Endodermal cell (in vitro differentiated cells): ENCODE results near the gene VPS54. TPM values are rescaled to one million over a fixed set of nuclear protein-coding genes. Genes with fewer than 3 reads are reported as not detected.

Experiments
- DNase-seq: peaks from one replicate; pipeline ENCODE4 v3.0.0-alpha.2; 2017
- H3K27ac ChIP-seq: 2 replicates; pipeline ENCODE4 v1.5.1; 2013; ENCODE audit warnings: mild to moderate bottlenecking, low read depth, low read length, moderate library complexity
- H3K27me3 ChIP-seq: 2 replicates; pipeline ENCODE4 v1.6.1; 2013; ENCODE audit warnings: mild to moderate bottlenecking, low read length, moderate library complexity; ENCODE audit not compliant: insufficient read depth, control insufficient read depth, poor library complexity, severe bottlenecking
- H3K36me3 ChIP-seq: 2 replicates; pipeline ENCODE4 v1.7.0; 2013; ENCODE audit warnings: mild to moderate bottlenecking, low read length, moderate library complexity; ENCODE audit not compliant: control insufficient read depth, insufficient read depth
- H3K4me1 ChIP-seq: one replicate; pipeline ENCODE4 v1.7.0; 2013; ENCODE audit warnings: low read length; ENCODE audit not compliant: control insufficient read depth, insufficient read depth
- H3K4me3 ChIP-seq: 2 replicates; pipeline ENCODE4 v1.5.1; 2013; ENCODE audit warnings: mild to moderate bottlenecking, low read length, moderate library complexity
- H3K9ac ChIP-seq: 2 replicates; pipeline ENCODE4 v1.6.1; 2013; ENCODE audit warnings: mild to moderate bottlenecking, low read length, moderate library complexity; ENCODE audit not compliant: poor library complexity, severe bottlenecking; ENCODE audit errors: extremely low read depth
- H3K9me3 ChIP-seq: 2 replicates; pipeline ENCODE4 v1.6.1; 2013; ENCODE audit warnings: mild to moderate bottlenecking, low read length, moderate library complexity; ENCODE audit not compliant: control insufficient read depth
- H3K27ac Mint-ChIP-seq: 2 replicates; pipeline ENCODE4 v1.8.0; 2020; ENCODE audit warnings: mixed read lengths
- H3K27me3 Mint-ChIP-seq: 2 replicates; pipeline ENCODE4 v1.8.0; 2021; ENCODE audit warnings: mild to moderate bottlenecking, mixed read lengths; ENCODE audit not compliant: insufficient read depth
- H3K36me3 Mint-ChIP-seq: 2 replicates; pipeline ENCODE4 v1.8.0; 2020; ENCODE audit warnings: low read depth, mixed read lengths
- H3K4me1 Mint-ChIP-seq: 2 replicates; pipeline ENCODE4 v1.8.0; 2020; ENCODE audit warnings: mixed read lengths
- H3K4me3 Mint-ChIP-seq: 2 replicates; pipeline ENCODE4 v1.8.0; 2020; ENCODE audit warnings: mild to moderate bottlenecking, moderate library complexity, mixed read lengths
- H3K9me3 Mint-ChIP-seq: 2 replicates; pipeline ENCODE4 v1.8.0; 2020; ENCODE audit warnings: mild to moderate bottlenecking, mixed read lengths
- WGBS, 2 experiments: methylation state at CpG; one replicate each; pipeline versions ENCODE4 v1.1.5 to v1.1.7; 2013; ENCODE audit warnings: missing lambda C conversion rate in 2 of 2, mixed read lengths in 1 of 2; ENCODE audit not compliant: insufficient coverage in 1 of 2, insufficient read length in 1 of 2; 5-methylcytosine and 5-hydroxymethylcytosine counted together
- total RNA-seq, 2 donors: library from RNA; stranded (reverse); fragmentation: NEBNext Ultra II Directional in 1 of 2; extraction: Animal tissue kit (Norgen Biotek cat#: 25700) in 1 of 2; gene quantifications; 2 replicates in 1 of 2; 3 replicates in 1 of 2; pipeline ENCODE4 v1.2.1, GENCODE V29; 2021
- TF ChIP-seq, protein P1 (sequence below): fragments of 200-600 bp; sonication (generic); conservative IDR thresholded peaks from 2 replicates; pipeline ENCODE4 v1.5.0; 2021; ENCODE audit warnings: antibody characterized with exemption, mild to moderate bottlenecking

Gene VPS54
- total RNA-seq, 2 donors from 2014 or later, result 18.4 to 25.7 TPM

GRCh38 chr2:63903003-63903402, 116.2 kb downstream of the VPS54 start:
- H3K36me3 ChIP-seq, result peaks cover 67% of the 10 kb centered on the region
- H3K4me1 ChIP-seq, result no peaks in the 10 kb centered on the region

GRCh38 chr2:63902149-63902548, 117.1 kb downstream of the VPS54 start:
- Histone ChIP-seq H3K9me3 (peaks cover 40% of the 10 kb centered on the region), H3K27ac (no peak overlapping the region), H3K9ac (no peak overlapping the region), H3K4me3 (no peak overlapping the region), H3K4me1 (no peaks in the 10 kb centered on the region), H3K36me3 (peaks cover 68% of the 10 kb centered on the region), H3K27me3 (no peaks in the 10 kb centered on the region)
- peaks cover 72% of the 10 kb centered on the region for H3K36me3 Mint-ChIP-seq
- TF ChIP-seq, protein P1, sequence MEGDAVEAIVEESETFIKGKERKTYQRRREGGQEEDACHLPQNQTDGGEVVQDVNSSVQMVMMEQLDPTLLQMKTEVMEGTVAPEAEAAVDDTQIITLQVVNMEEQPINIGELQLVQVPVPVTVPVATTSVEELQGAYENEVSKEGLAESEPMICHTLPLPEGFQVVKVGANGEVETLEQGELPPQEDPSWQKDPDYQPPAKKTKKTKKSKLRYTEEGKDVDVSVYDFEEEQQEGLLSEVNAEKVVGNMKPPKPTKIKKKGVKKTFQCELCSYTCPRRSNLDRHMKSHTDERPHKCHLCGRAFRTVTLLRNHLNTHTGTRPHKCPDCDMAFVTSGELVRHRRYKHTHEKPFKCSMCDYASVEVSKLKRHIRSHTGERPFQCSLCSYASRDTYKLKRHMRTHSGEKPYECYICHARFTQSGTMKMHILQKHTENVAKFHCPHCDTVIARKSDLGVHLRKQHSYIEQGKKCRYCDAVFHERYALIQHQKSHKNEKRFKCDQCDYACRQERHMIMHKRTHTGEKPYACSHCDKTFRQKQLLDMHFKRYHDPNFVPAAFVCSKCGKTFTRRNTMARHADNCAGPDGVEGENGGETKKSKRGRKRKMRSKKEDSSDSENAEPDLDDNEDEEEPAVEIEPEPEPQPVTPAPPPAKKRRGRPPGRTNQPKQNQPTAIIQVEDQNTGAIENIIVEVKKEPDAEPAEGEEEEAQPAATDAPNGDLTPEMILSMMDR, result no peak
- H3K27ac Mint-ChIP-seq, result no peak overlapping the region
- no peak overlapping the region for H3K4me3 Mint-ChIP-seq
- no peaks in the 10 kb centered on the region for H3K27me3 Mint-ChIP-seq
- no peak for DNase-seq
- H3K4me1 Mint-ChIP-seq, result no peaks in the 10 kb centered on the region
- H3K9me3 Mint-ChIP-seq, result peaks cover 16% of the 10 kb centered on the region

More at GRCh38 chr2:63903003-63903402, 116.2 kb downstream of the VPS54 start:
- Mint-ChIP-seq H3K27me3 (no peaks in the 10 kb centered on the region), H3K27ac (no peak overlapping the region), H3K36me3 (peaks cover 73% of the 10 kb centered on the region), H3K9me3 (peaks cover 16% of the 10 kb centered on the region), H3K4me1 (no peaks in the 10 kb centered on the region), H3K4me3 (no peak overlapping the region)
- H3K9ac ChIP-seq, result no peak overlapping the region
- TF ChIP-seq, protein P1, result no peak
- no peak for DNase-seq
- 88 to 96% methylated on average over 2 of the region's 2 CpGs for WGBS, 2 experiments
- H3K4me3 ChIP-seq, result no peak overlapping the region
- peaks cover 40% of the 10 kb centered on the region for H3K9me3 ChIP-seq
- no peak overlapping the region for H3K27ac ChIP-seq
- no peaks in the 10 kb centered on the region for H3K27me3 ChIP-seq

DNA sequence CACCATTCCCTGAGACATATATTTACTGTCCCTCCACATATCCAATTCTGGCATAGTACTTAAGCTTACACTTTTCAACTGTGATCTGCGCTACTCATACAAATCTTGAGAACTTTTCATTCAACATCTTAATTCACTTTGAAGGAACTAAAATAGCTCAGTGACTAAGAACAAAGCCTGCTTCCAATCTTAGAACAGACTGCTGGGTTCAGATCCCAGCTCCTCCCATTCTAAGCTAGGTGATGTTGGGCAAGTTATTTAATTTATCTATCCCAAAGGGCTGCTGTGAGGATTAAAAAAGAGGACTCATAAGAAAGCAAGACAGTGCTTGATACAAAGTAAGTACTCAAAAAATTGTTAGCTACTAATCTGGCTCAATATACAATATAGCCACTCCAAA, 119.6 kb downstream of the VPS54 start:
- H3K4me1 Mint-ChIP-seq, result no peaks in the 10 kb centered on the region
- Histone ChIP-seq H3K27ac (no peak overlapping the region), H3K36me3 (peaks cover 63% of the 10 kb centered on the region), H3K9ac (no peak overlapping the region), H3K27me3 (no peaks in the 10 kb centered on the region), H3K4me3 (no peak overlapping the region), H3K4me1 (no peaks in the 10 kb centered on the region), H3K9me3 (peaks cover 21% of the 10 kb centered on the region)
- H3K27ac Mint-ChIP-seq, result no peak overlapping the region
- H3K27me3 Mint-ChIP-seq, result no peaks in the 10 kb centered on the region
- peaks cover 64% of the 10 kb centered on the region for H3K36me3 Mint-ChIP-seq
- WGBS, 2 experiments, result 95 to 100% methylated on average over 1 of the region's 1 CpG
- H3K4me3 Mint-ChIP-seq, result no peak overlapping the region
- H3K9me3 Mint-ChIP-seq, result peaks cover 8% of the 10 kb centered on the region
- no peak for DNase-seq
- TF ChIP-seq, protein P1, result no peak
